HCT116 (cell line): Measurements from ENCODE around the gene CELA2A. TPM values are rescaled to one million over a fixed set of nuclear protein-coding genes. Genes with fewer than 3 reads are reported as not detected.

Source experiments
- ATAC-seq: fragments of 200-7000 bp; cut with Tn5 transposase; 2 replicates; pipeline ENCODE4 v1.9.1; 2020; ENCODE audit warnings: mild to moderate bottlenecking, moderate library complexity
- BruUV-seq: library from RNA; stranded (reverse); fragments of 400-500 nt; replicated peaks from 2 replicates; lab custom pipeline; 2021; lab: Mats Ljungman, UMichigan
- CTCF ChIA-PET: fragments of 300-600 bp; sonication (Branson Sonifier 250); formaldehyde crosslinking; loops from one replicate; lab custom pipeline; 2021; ENCODE audit warnings: antibody characterized with exemption; lab: Charles Lee
- POLR2A ChIA-PET: fragments of 300-600, 350-600 bp; sonication (Branson Sonifier 250); formaldehyde crosslinking; loops from one replicate; lab custom pipeline; 2021; ENCODE audit warnings: antibody characterized with exemption; lab: Charles Lee
- RAD21 ChIA-PET, 2 experiments: fragments of 300-600 bp; sonication (Branson Sonifier 250); formaldehyde crosslinking; loops; one replicate each; lab custom pipeline; 2023; ENCODE audit warnings: low total read pairs in 2 of 2; ENCODE audit not compliant: uncharacterized antibody in 2 of 2, unreplicated experiment in 2 of 2, low non-redundant PET in 1 of 2; lab: Charles Lee
- DNase-seq: peaks from one replicate; pipeline ENCODE4 v3.0.0-alpha.2; 2010; ENCODE audit warnings: low read depth, low spot score
- H2AFZ ChIP-seq: fragments of 200-600 bp; shearing (Covaris generic), sonication (generic); 2 replicates; pipeline ENCODE4 v1.6.1; 2017; ENCODE audit warnings: low read depth, mixed run types, mixed read lengths, antibody characterized with exemption, low read length; ENCODE audit not compliant: poor library complexity, severe bottlenecking
- H3K27ac ChIP-seq: 2 replicates; pipeline ENCODE4 v1.5.1; 2012; ENCODE audit warnings: low read depth, low read length
- H3K27me3 ChIP-seq: fragments of 200-600 bp; sonication (generic); 2 replicates; pipeline ENCODE4 v1.6.1; 2016; ENCODE audit warnings: mixed run types, low read length, mixed read lengths; ENCODE audit not compliant: insufficient read depth
- H3K36me3 ChIP-seq, 2 experiments: fragments of 200-500 bp in 1 of 2; fragments of 200-600 bp in 1 of 2; sonication (Bioruptor generic) in 1 of 2; sonication (generic) in 1 of 2; 2 replicates each; pipeline versions ENCODE4 v1.5.1 to v1.6.1; 2014 to 2016; ENCODE audit warnings: low read length in 2 of 2, inconsistent platforms in 1 of 2, mixed read lengths in 1 of 2, mixed run types in 1 of 2; ENCODE audit not compliant: insufficient read depth in 2 of 2, control insufficient read depth in 1 of 2
- H3K4me1 ChIP-seq, 2 experiments: fragments of 200-600 bp in 1 of 2; sonication (generic) in 1 of 2; 2 replicates each; pipeline versions ENCODE4 v1.5.1 to v1.6.1; 2012 to 2017; ENCODE audit warnings: low read length in 2 of 2, inconsistent platforms in 1 of 2, mild to moderate bottlenecking in 1 of 2, mixed read lengths in 1 of 2, mixed run types in 1 of 2, moderate library complexity in 1 of 2; ENCODE audit not compliant: insufficient read depth in 2 of 2, control insufficient read depth in 1 of 2
- H3K4me2 ChIP-seq: fragments of 200-600 bp; sonication (generic); 2 replicates; pipeline ENCODE4 v1.6.1; 2017; ENCODE audit warnings: mixed run types, low read length, mixed read lengths
- H3K4me3 ChIP-seq, 2 experiments: fragments of 200-600 bp in 1 of 2; sonication (generic) in 1 of 2; replicated peaks in 1 of 2; 2 replicates each; pipeline ENCODE4 v1.5.1; 2011 to 2016; ENCODE audit warnings: low read length in 2 of 2, control low read depth in 1 of 2, low read depth in 1 of 2, mild to moderate bottlenecking in 1 of 2, mixed read lengths in 1 of 2, mixed run types in 1 of 2
- H3K79me2 ChIP-seq: fragments of 200-600 bp; sonication (generic); 2 replicates; pipeline ENCODE4 v1.6.1; 2017; ENCODE audit warnings: mild to moderate bottlenecking, mixed run types, low read length, moderate library complexity, mixed read lengths; ENCODE audit not compliant: insufficient read depth
- H3K9ac ChIP-seq: fragments of 200-600 bp; sonication (generic); 2 replicates; pipeline ENCODE4 v1.6.1; 2016; ENCODE audit warnings: low read length, mixed read lengths
- H3K9me2 ChIP-seq: fragments of 200-600 bp; sonication (generic), shearing (Covaris generic); 2 replicates; pipeline ENCODE4 v1.6.1; 2017; ENCODE audit warnings: mixed run types, mild to moderate bottlenecking, moderate library complexity; ENCODE audit not compliant: insufficient read depth
- H3K9me3 ChIP-seq, 2 experiments: fragments of 200-500 bp in 1 of 2; fragments of 200-600 bp in 1 of 2; sonication (Bioruptor generic) in 1 of 2; sonication (generic) in 1 of 2; 2 replicates each; pipeline ENCODE4 v1.6.1; 2014 to 2017; ENCODE audit warnings: low read length in 2 of 2, mixed read lengths in 2 of 2, inconsistent platforms in 1 of 2, low read depth in 1 of 2, mild to moderate bottlenecking in 1 of 2, mixed run types in 1 of 2, moderate library complexity in 1 of 2; ENCODE audit not compliant: control insufficient read depth in 1 of 2, insufficient read depth in 1 of 2
- H4K20me1 ChIP-seq: fragments of 200-600 bp; sonication (generic), shearing (Covaris generic); 2 replicates; pipeline ENCODE4 v1.6.1; 2017; ENCODE audit warnings: mixed run types, mild to moderate bottlenecking, moderate library complexity; ENCODE audit not compliant: insufficient read depth
- ATF3 ChIP-seq: IDR thresholded peaks from 2 replicates; pipeline ENCODE4 v1.6.1; 2012
- CBX3 ChIP-seq: IDR thresholded peaks from 2 replicates; pipeline ENCODE4 v1.6.1; 2012; ENCODE audit warnings: low read depth
- CEBPB ChIP-seq: IDR thresholded peaks from 2 replicates; pipeline ENCODE4 v1.6.1; 2012; ENCODE audit warnings: low read depth
- EGR1 ChIP-seq: IDR thresholded peaks from 2 replicates; pipeline ENCODE4 v1.6.1; 2012; ENCODE audit warnings: low read depth
- ELF1 ChIP-seq: IDR thresholded peaks from 2 replicates; pipeline ENCODE4 v1.6.1; 2012; ENCODE audit warnings: low read depth, borderline replicate concordance
- EZH2 ChIP-seq: fragments of 200-600 bp; sonication (generic); IDR thresholded peaks from 2 replicates; pipeline ENCODE4 v1.6.1; 2017; ENCODE audit warnings: antibody characterized with exemption, mixed run types
- EZH2phosphoT487 ChIP-seq: fragments of 200-600 bp; IDR thresholded peaks from 2 replicates; pipeline ENCODE4 v1.6.1; 2018; ENCODE audit warnings: antibody characterized with exemption, borderline replicate concordance
- FOSL1 ChIP-seq: IDR thresholded peaks from 2 replicates; pipeline ENCODE4 v1.6.1; 2012; ENCODE audit warnings: low read depth
- JUND ChIP-seq: IDR thresholded peaks from 2 replicates; pipeline ENCODE4 v1.6.1; 2012
- MAX ChIP-seq: IDR thresholded peaks from 2 replicates; pipeline ENCODE4 v1.6.1; 2012
- POLR2A ChIP-seq: IDR thresholded peaks from 2 replicates; pipeline ENCODE4 v1.7.0; 2011; ENCODE audit warnings: borderline replicate concordance; ENCODE audit not compliant: insufficient read depth, insufficient read length; ENCODE audit errors: extremely low read depth
- POLR2AphosphoS5 ChIP-seq: IDR thresholded peaks from 2 replicates; pipeline ENCODE4 v1.6.1; 2011; ENCODE audit warnings: mild to moderate bottlenecking, low read depth, low read length, moderate library complexity
- RAD21 ChIP-seq: IDR thresholded peaks from 2 replicates; pipeline ENCODE4 v1.6.1; 2012; ENCODE audit warnings: low read depth, mild to moderate bottlenecking
- SIN3A ChIP-seq: IDR thresholded peaks from 2 replicates; pipeline ENCODE4 v1.6.1; 2012; ENCODE audit warnings: low read depth
- SP1 ChIP-seq: IDR thresholded peaks from 2 replicates; pipeline ENCODE4 v1.6.1; 2012; ENCODE audit warnings: low read depth
- SRF ChIP-seq: IDR thresholded peaks from 2 replicates; pipeline ENCODE4 v1.6.1; 2012; ENCODE audit warnings: low read depth
- TCF7L2 ChIP-seq: IDR thresholded peaks from 2 replicates; pipeline ENCODE4 v1.7.0; 2011; ENCODE audit warnings: borderline replicate concordance, inconsistent platforms; ENCODE audit not compliant: insufficient read depth, insufficient read length; ENCODE audit errors: extremely low read depth
- ZBTB33 ChIP-seq: IDR thresholded peaks from 2 replicates; pipeline ENCODE4 v1.6.1; 2011; ENCODE audit warnings: mild to moderate bottlenecking, low read length, moderate library complexity; ENCODE audit not compliant: insufficient replicate concordance; ENCODE audit errors: extremely low read depth
- ZFX ChIP-seq: fragments of 450-650 bp; IDR thresholded peaks from 2 replicates; pipeline ENCODE4 v1.6.1; 2017
- intact Hi-C: fragments of 100-400 bp; cut with micrococcal nuclease; formaldehyde crosslinking; loops from 2 replicates; pipeline ENCODE4 v1.10.0; 2022
- total RNA-seq: library from RNA; stranded (reverse); gene quantifications from one replicate; pipeline ENCODE4 v1.2.1, GENCODE V29; 2021; ENCODE audit not compliant: unreplicated experiment

The CELA2A gene
- total RNA-seq, 1 experiment from 2014 or later: 1.6 TPM

DNA sequence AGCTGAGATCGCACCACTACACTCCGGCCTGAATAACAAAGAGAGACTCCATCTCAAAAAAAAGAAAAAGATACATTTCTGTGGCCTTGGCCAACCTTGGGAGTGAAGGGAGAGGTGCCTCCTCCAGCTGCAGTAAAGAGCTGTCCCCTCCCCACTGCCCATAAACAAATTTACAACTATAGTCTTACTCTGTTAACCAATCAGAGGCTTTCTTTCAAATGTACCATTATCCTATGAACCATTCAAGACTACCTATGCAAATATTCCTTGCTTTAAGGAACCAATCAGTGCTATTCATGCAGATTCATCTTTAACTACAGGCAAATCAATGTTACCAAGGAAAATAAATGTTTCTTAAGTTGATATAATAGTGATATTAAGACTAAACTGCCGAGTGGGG is 20.4 kb downstream of the CELA2A start:
- Histone ChIP-seq H3K9me2 (no peaks in the 10 kb centered on the region), H3K9ac (no peak overlapping the region), H4K20me1 (no peaks in the 10 kb centered on the region), H3K27ac (no peak overlapping the region), H3K36me3 (no peaks in the 10 kb centered on the region), H3K4me1 (no peaks in the 10 kb centered on the region), H3K79me2 (no peaks in the 10 kb centered on the region), H3K4me3 (no peak overlapping the region), H3K4me2 (no peak overlapping the region), H3K27me3 (no peaks in the 10 kb centered on the region), H3K9me3 (no peaks in the 10 kb centered on the region), H2AFZ (no peak overlapping the region)
- ChIA-PET POLR2A (no interaction called here), CTCF (no interaction called here), RAD21 (no interaction called here)
- ATAC-seq: no peak
- DNase-seq: no peak
- TF ChIP-seq ATF3 (no peak), JUND (no peak), POLR2A (no peak), EZH2 (no peak), RAD21 (no peak), EGR1 (no peak), CEBPB (no peak), POLR2AphosphoS5 (no peak), FOSL1 (no peak), ZFX (no peak), SP1 (no peak), EZH2phosphoT487 (no peak), ELF1 (no peak), CBX3 (no peak), SIN3A (no peak)
- intact Hi-C loops: no loop called here
- BruUV-seq: no TSS peak

DNA sequence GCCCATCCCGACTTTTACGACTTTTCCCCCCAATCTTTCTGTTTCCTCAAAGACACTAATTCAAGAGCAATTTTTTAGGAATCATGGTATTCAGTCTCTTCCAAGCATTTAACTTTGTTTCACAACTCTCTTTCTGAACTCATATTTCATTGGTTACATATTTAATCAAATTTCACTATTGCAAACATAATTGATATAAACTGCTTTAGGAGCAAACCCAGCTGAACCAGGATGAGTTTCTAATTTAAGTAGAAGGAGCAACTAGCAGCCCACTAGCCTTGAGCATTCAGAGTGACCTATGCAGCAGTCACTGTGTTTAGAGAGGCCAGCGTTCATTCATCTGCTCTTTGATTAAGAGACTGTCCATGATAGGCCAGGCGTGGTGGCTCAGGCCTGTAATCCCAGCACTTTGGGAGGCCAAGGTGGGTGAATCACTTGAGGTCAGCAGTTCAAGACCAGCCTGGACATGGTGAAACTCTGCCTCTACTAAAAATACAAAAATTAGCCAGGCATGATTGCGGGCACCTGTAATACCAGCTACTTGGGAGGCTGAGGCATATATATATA is 21.2 kb downstream of the CELA2A start:
- intact Hi-C loops: no loop called here
- H2AFZ ChIP-seq: no peak overlapping the region
- no peaks in the 10 kb centered on the region for H3K27me3 ChIP-seq
- ChIA-PET POLR2A (no interaction called here), RAD21 (no interaction called here), CTCF (no interaction called here)
- H4K20me1 ChIP-seq: no peaks in the 10 kb centered on the region
- BruUV-seq: no TSS peak
- ATAC-seq: no peak
- no peak overlapping the region for H3K9ac ChIP-seq
- H3K4me1 ChIP-seq: no peaks in the 10 kb centered on the region
- no peak for TF ChIP-seq ZBTB33
- TF ChIP-seq ZFX: no peak
- no peak for TF ChIP-seq POLR2AphosphoS5
- no peak for TF ChIP-seq FOSL1
- TF ChIP-seq SP1: no peak
- TF ChIP-seq SRF: no peak
- no peak for TF ChIP-seq RAD21
- no peak for TF ChIP-seq MAX
- TF ChIP-seq EZH2: no peak
- no peak for TF ChIP-seq TCF7L2
- no peak overlapping the region for H3K4me3 ChIP-seq
- DNase-seq: no peak
- H3K36me3 ChIP-seq: no peaks in the 10 kb centered on the region
- no peak overlapping the region for H3K4me2 ChIP-seq
- no peaks in the 10 kb centered on the region for H3K9me2 ChIP-seq
- H3K9me3 ChIP-seq: no peaks in the 10 kb centered on the region
- H3K79me2 ChIP-seq: no peaks in the 10 kb centered on the region
- H3K27ac ChIP-seq: no peak overlapping the region
